Central memory CD4-positive, alpha-beta T cell (primary cell): ENCODE results near the gene RPS6KC1.
"Not testable (repeated sequence)": the region's sequence is repeated elsewhere in the genome, so short reads cannot be mapped to it uniquely, and the experiment has no call there.

ENCODE experiments used
- DNase-seq: peaks from one replicate; pipeline ENCODE4 v3.0.0; 2022

RPS6KC1 gene

DNA sequence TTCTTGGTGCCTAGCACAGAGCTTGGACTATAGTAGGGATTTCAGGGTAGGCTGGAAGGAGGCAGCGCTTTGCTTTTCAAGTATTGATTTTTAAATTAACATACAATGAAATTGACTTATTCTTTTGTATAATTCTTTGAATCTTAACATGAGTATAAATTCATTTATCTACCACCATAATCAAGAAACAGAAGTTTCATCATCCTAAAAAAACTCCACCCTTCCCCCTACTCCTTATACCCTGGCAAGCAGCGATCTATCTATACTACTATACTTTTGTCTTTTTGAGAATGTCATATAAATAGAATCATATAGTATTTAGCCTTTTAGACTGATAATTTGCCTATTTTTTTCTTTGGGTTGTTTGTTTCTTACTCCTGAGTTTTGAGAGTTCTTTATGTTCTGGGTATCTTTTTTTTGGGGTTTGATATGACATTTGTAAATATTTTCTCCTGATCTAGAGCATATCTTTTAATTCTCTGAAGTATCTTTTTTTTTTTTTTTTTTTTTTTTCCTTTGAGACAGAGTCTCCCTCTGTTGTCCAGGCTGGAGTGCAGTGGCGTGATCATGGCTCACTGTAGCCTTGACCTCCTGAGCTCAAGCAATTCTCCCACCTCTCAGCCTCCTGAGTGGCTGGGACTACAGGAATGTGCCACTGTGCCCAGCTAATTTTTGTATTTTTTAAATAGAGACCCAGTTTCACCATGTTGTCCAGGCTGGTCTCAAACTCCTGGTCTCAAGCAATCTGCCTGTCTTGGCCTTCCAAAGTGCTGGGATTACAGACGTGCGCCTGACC is 6.4 kb downstream of the RPS6KC1 start:
- DNase-seq, result no peak

DNA sequence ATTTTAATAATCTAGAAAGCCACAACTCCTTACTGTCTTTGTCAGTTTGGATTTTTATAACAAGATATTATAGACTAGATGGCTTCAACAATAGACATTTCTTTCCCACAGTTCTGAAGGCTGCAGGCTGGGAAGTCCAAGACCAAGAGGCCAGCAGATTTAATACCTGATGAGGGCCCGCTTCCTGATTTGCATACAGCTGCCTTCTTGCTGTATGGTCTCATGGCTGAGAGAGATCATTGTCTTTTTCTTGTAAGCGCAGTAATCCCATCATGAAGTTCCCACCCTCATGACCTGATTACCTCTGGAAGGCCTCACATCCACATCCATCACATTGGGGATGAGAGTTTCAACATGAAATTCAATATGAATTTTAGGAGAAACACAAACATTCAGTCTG is 9.8 kb downstream of the RPS6KC1 start:
- no peak for DNase-seq

DNA sequence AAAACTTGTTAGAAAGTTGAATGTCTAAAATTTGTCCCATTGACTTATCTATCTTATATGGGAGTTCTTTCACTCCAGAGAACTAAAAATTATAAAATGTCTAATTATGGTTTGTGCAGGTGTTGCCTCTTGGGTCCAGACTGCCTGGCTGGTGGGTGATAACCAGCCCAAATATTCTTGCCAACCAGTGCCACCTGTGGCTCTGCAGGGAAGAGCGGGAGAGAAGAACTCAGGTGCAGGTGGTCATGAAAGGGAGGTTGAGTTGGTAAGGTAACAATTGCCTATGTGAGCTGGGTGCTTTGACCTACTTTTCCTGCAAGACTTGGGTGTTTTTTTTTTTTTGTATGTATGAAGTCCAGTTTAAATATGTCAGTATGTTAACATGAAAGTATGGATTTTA is 10.2 kb downstream of the RPS6KC1 start:
- DNase-seq, result no peak

DNA sequence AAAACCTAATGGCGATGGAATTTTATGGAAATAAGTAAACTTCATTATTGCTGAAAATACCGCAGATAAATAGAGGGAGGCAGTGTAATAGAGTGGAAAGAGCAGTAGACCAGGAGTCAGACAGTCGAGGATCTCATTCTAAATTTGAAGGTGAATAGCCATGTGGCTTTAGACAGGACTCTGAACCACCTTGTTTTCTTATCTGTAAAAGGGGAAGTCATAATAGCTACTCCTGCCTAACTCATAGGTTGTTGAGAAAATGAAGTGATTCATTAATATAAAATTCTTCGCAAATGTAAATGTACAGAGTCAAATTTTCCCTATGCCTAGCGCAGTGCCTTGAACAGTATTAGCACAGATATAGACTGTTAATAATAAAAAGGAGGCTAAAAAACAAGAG is 14.8 kb downstream of the RPS6KC1 start:
- no peak for DNase-seq

DNA sequence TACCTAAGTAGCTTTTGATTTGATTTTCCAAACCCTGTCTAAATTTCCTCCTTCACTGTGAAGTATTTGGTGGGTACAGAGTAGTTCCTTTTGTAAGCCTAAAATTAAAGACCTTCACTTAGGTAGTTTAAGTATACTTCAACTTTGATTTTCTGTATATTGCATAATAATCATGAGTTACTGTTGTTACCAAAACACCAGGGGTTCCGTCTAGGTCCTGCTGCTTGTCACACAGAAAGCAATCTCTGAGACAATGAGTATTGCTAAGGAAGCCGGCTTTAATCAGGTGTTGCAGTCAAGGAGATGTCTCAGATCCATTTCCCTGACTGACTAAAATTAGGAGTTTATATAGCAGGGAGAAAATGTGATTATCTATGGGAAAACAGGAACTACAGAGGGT is 15.3 kb downstream of the RPS6KC1 start:
- DNase-seq, result no peak

DNA sequence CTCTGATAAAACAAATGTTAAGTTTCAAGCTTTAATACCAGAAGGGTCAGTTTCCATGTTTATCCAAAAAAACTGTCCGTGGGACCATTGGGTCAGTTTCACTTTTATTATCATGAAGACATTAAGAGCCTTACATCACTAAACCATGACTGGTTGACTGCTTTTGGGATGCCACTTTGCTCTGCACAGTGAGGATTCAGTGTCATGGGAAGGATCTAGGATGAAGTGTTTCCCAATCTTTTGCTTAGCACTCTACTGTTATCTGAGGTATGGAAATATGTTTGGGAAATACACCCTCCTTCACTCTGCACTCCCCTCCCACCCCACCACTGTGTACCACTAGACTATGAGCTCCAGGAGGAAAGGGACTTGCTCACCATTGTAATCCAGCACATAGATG is 16.3 kb downstream of the RPS6KC1 start:
- DNase-seq, result no peak

DNA sequence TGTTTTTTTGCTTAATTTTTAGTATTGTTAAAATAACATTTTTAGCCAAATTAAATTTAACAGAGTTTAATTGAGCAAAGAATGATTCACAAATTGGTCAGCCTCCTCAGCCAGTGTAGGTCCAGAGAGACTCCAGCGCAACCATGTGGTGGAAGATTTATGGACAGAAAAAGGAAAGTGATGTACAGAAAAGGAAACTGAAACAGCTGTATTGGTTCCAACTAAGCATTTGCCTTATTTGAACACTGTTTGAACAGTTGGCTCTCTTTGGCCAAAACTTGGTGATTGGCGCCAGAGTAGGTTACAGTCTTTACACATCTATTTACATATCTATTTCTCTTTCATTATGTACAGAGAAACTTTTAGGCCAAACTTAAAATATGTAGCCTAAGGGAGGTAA is 19.4 kb downstream of the RPS6KC1 start:
- DNase-seq, result no peak

DNA sequence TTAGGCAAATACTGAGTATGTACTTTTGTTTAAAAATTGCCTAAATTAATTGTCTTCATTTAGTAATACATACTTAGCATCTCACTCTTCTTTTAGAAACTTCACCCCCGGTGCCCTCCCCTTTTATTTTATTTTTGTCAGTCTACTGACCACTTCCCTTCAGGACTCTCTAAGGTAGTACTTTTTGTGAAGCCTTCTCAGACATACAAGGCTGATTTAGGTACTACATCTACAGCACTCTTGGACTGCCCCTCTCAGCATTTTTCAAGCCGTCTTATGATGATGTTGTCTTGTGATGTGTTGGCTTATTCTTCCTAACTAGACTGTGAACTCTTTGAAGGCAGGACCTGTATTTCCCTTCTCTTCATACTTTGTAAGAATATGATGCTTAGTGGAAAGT is 24.7 kb downstream of the RPS6KC1 start:
- DNase-seq, result no peak

DNA sequence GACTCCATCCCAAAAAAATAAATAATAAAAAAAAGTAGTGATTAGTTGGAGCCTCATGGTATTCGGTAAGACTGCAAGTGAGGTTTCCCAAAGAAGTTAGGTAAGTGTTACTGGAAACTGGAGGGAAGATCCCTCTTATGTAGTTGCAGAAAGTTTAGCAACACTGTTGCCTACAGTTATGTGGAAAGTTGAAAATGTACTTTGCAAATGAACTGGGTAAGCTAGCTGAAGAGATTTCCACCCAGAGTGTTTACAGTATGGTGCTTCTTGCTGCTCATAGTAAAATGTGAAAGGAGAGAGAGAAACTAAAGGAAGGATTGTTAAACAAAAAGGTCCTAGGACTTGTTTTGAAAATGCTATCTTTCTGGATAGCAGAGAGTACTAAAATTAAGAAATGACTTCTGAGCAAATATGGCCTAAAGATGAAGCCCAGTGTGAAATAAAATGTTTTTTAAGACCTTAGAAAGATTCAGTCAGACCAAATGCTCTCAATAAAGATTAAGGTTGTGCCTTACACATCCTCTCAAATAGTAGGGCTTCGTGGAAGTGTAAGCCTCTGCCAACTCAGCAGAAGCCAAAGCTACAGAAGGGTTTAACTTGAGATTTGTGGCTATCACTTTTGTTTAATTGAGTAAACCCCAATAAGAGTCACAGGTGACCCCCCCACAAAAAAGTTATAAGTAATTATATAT is 31.5 kb downstream of the RPS6KC1 start:
- DNase-seq, result no peak

DNA sequence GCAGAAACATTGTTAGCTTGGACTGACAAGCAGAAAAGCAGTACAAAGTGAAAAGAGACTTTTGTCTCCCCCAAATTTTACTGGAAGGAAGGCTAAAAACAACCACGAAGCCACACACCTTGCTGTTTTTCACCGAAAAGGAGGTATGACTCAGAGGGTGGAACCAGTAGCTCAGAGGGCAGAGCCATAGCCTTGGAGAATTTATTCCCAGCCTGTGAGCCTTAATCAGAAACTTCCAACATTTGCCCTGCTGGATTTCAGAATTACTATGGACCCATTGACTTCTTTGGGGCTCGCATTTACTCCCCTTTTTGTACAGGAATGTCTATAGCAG is 32.0 kb downstream of the RPS6KC1 start:
- DNase-seq, result no peak

DNA sequence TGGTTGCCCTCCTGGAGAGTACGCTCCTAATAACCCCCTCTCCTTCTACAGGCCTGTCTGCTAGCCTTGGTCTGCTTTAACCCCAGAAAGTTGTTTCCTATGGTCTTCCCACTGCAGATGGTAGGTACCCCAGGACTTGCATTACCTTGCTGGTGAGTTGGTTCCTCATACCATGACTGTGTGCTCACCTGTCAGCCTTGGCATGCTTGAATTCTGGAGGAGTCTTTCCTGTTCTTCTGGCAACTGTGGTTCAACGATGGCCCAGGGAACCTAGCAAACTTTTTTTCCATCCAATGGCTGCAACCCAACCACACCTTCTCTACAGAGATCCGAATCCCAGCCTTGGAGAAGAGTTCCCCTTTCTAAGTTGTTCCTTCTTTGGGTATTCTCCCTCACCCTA is 36.9 kb downstream of the RPS6KC1 start:
- DNase-seq, result no peak

DNA sequence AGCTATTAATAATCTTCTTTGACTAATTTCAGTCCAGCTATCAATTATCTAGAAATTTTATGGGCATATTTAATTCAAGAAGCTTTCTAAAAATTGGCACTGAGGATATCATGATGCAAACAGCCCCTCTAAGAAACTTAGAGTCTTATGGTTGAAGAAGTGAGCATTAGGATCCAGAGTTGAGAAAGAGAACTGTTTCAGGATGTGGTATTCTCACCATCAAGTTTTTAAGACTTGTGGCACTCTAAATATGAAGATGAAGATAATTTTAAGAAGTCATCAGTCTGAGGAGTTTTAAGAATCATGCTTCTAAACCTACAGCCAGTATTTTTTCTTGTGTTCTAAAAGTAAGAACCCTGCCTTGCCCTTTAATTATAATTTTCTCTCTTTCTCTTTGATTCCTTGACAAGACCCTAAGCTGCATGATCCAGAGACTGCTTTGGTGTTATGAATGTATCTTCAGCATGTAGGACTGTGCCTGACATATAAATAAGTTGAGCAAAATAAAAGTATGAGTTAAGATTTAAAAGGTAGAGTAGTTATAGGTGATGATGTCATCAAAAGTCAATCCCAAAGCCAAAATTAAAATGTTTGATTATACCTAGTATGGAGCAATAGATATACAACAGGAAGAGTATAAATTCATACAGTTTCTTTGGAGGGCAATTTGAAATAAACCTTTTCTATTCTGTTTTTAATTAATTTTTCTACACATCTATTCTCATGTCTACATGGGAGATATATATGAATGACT is 39.1 kb downstream of the RPS6KC1 start:
- no peak for DNase-seq

DNA sequence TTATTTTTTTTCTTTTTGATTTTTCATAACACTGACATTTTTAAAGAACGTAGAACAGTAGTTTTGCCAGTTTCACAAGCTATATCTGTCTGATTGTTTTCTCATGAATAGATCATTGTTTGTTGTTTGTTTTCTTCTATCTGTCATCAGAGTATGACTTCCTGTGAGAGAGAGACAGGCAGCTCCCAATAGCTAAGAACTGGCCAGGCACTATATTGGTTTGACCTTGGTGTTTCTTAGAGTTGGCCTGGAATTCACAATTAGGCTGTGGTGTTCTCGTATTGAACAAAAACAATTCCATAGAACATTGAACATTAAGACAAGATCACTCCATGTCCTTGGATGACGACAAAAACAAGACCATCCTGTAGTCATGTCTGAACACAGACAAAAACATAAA is 43.4 kb downstream of the RPS6KC1 start:
- no peak for DNase-seq

DNA sequence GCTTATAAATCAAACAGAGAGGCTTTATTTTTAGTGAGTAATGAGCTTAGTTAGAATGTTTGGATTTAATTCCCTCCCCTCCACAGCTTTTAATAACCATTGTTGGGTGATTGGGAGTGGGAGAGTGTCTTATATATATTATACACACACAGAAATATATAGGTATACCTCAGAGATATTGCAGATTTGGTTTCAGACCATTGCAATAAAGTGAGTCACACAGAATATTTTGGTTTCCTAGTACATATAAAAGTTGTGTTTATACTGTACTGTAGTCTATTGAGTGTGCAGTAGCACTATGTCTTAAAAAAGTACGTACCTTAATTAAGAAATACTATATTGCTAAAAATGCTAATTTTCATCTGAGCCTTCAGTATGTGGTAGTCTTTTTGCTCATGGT is 44.4 kb downstream of the RPS6KC1 start:
- DNase-seq, result no peak

DNA sequence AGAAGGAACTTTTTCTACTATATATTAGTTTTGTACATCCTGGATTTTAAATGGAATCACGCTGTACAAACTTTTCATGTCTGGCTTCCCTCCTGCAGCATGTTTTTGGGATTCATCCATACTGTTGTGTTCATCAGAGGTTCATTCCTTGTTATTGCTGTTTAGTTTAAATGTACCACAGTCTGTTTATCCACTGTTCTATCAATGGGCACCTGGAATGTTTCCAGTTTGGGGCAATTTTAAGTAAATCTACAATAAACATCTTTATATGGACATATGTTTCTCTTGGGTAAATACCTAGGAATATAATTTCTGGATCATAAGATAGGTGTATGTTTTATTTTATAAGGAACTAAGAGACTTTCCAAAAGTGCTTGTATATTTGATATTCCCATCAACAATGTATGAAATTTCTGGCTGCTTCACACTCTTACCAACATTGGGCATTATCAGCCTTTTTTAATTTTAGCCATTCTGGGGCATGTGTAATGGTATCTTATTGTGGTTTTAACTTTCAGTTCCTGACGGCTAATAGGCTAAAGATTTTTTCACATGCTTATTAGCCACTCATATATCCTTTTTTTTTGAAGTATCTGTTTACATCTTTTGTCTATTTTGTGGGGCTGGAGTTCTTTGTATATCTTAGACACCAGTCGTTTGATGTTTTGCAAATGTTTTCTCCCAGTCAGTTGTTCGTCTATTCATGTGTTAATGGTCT is 48.8 kb downstream of the RPS6KC1 start:
- DNase-seq, result no peak

DNA sequence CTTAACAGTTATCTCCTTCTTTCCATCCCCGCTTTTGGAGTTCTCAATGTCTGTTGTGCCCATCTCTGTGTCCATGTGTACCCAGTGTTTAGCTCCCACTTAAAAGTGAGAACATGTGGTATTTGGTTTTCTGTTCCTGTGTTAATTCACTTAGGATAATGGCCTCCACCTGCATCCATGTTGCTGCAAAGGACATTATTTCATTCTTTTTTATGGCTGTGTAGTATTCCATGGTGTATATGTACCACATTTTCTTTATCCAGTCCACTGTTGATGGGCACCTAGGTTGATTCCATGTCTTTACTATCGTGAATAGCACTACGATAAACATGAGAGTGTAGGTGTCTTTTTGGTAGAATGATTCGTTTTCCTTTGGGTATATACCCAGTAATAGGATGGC is 49.5 kb downstream of the RPS6KC1 start:
- not testable (repeated sequence) for DNase-seq

DNA sequence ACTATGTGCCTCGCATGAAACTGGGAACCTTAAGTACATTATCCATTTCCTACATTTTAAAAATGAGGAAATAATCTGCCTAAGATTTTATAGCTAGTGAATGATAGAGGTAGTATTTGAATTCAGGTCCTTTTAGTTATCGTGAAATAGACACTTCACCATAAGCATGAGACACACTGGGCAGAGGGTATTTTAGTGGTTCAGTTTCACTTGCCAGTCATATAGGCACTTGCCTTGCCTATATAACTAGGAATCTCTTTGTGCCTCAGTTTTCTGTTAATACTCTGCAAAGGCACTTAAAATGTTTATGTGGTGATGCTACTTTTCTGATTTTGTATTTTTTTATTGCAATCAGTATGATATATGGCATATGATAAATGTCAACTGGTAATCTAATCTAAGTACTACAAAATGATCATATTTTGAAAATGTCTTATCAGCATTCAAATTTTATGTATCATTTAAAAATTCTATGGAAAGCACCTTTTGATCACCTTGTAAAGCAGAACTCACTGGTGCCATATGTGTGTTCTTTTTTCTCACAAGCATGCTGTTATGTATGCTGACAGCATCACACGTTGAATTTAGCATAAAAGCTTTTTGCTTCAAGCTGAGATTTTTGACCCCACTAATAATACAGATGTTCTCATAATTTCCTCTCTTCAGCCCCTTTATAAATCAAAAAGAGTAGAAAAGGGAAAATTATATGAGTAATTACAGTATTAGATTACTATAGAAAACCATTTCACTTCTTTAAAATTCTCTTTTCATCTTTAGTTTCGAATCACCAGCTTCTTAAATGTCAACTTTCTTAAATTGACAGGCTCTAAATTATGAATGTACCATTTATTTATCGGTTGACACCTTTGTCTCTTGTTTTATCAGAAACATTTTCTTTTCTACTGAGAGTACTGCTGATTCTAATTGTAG is 52.6 kb downstream of the RPS6KC1 start:
- DNase-seq, result no peak

DNA sequence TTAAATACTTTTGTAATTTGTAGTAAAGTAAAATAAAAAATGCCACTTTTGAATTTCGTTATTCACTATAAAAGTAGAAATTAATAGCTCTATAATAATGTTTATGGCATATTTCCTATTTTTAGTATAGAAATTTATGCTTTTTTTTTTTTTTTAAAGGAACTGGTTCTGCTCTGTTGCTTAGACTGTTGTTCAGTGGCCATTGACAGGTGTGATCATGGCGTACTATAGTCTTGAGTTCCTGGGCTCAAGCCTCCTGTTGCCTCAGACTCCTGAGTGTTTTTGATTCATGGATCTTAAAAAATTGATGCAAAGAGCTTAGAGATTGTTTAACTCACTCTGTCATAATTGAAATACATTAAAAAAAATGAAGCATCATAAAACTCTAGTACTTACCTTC is 53.6 kb downstream of the RPS6KC1 start:
- no peak for DNase-seq

DNA sequence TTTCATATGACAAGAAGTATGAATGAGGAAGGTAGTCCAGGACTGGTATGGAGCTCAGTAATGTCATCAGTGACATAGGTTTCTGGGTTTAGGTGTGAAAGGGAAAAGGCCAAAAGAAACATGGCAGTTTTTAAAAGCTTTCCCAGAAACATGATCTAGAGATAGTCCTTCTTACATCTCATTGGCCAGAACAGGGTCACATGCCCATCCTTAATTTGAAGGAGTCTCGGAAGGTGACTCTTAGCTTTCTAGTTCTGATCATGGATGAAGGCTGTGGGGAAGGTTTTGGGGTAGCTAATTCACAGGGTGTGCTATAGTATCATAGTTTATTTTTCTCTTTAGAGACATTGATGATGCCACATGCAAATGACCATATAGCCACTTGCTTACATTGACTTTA is 55.3 kb downstream of the RPS6KC1 start:
- no peak for DNase-seq

DNA sequence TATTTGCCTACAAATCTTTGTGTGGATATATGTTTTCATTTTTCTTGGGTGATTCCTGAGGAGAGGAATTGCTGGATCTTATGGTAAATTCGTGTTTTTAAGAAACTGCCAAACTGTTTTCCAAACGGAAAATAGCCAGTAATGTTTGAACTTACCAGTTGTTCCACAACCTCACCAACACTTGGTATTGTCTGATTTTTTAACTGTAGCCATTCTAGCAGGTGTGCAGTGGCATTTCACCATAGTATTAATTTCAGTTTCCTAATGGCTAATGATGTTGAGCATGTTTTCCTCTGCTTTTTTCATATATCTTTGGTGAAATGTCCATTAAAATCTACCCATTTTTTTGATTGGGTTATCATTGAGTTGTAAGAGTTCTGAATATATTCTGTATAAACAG is 56.6 kb downstream of the RPS6KC1 start:
- DNase-seq, result no peak

DNA sequence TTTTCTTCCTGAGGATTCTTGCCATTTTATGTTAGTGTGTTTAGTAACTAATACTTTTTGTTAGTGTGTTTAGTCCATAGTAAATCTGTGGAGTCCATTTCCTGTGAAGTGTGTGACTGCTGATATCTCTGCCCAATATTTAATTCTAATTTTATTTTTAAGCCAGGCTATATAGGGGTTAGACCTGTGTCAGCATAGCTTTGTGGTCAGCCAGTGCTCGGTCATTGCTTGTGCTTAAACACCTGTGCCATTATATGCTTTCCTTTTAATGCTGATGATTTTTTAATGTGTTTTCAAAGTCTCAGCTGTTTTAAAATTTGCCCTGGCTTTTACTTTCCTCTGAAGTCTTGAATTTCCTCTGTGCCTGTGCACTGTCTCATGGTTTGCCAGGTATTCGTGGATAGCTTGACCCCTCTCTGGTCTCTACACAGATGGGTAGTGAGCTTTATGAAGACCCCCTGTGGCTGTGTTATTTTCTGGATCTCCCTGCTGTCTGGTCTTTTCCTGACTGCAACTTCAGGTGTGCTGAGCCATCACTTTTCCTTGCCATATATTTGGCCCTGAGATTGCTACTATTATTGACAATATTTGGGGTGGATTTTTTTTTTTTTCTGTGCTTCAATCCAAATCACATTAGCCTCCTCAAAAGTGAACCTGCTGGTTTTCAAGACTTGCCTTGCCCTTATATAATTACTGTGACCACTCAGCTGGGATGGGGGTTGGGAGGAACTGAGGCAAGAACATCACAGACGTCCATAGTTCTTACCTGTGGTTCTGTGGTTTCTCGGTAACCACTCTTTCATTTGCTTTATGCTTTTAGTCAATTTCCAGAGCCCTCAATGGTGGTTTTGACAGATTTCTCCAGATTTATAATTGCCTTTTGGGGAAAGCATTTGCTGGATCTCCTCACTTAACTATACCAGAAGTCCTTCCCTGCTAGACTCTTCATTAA is 59.6 kb downstream of the RPS6KC1 start:
- DNase-seq, result no peak
